ENCODE data around the gene TPCN1.

DNA sequence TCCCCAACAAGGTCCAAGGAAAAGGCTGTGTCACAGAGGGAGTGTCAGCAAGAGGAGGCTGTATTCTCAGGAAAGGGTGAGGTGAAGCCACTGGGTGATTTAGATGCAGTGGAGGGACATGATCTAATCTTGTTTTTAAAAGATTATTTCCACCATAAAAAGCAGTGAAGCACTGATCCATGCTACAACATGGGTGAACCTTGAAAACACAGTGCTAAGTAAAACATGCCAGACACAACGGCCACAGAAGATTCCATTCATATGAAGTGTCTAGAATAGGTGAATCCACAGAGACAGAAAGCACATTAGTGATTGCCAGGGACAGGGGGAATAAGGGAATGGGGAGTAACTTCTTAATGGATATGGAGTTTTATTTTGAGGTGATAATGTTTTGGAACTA, 23.0 kb upstream of the TPCN1 start:
- TF ChIP-seq, protein P1, sequence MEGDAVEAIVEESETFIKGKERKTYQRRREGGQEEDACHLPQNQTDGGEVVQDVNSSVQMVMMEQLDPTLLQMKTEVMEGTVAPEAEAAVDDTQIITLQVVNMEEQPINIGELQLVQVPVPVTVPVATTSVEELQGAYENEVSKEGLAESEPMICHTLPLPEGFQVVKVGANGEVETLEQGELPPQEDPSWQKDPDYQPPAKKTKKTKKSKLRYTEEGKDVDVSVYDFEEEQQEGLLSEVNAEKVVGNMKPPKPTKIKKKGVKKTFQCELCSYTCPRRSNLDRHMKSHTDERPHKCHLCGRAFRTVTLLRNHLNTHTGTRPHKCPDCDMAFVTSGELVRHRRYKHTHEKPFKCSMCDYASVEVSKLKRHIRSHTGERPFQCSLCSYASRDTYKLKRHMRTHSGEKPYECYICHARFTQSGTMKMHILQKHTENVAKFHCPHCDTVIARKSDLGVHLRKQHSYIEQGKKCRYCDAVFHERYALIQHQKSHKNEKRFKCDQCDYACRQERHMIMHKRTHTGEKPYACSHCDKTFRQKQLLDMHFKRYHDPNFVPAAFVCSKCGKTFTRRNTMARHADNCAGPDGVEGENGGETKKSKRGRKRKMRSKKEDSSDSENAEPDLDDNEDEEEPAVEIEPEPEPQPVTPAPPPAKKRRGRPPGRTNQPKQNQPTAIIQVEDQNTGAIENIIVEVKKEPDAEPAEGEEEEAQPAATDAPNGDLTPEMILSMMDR (IDR thresholded peaks at IDR 0.05) = no peak
- TF ChIP-seq POLR2A (IDR thresholded peaks at IDR 0.05) = no peak
- TF ChIP-seq POLR2AphosphoS5 (IDR thresholded peaks at IDR 0.05) = no peak

Data from breast epithelium (tissue), 3 donors.